Measurements from ENCODE around the gene UBXN4. TPM values are rescaled to one million over a fixed set of nuclear protein-coding genes. Genes with fewer than 3 reads are reported as not detected.
"Not testable (repeated sequence)": the region's sequence is repeated elsewhere in the genome, so short reads cannot be mapped to it uniquely, and the experiment has no call there.

UBXN4 gene
- total and polyA plus RNA-seq, 2 experiments from 2014 or later, result 69.7 to 179 TPM

DNA sequence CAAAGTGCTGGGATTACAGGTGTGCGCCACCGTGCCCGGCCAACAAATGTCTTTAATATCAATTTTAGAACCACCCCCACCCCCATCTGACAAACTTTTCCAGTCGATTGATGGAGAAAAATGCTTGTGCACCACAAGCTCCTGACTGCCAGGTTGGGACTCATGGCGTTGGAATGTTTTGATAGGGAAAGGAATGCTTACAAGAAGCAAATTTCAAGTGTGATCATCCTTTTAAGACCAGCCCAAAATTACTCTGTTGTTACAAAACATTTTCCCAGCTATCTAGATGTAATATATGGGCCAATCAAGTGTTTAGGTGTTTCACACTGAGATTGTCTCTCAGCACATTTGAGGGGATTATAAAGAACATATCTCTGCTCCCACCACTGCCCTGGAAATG is 45.2 kb downstream of the UBXN4 start:
- no peak overlapping the region for H2AFZ ChIP-seq
- H3K27ac ChIP-seq, result peak overlapping the region; percentile 17; the same call in 1 of the 2 replicates
- in situ Hi-C loops (cut with MboI), result no loop called here
- DNase-seq, result peak; percentile 74
- H3K9me3 ChIP-seq (ENCODE audit: low read depth), result no peaks in the 10 kb centered on the region
- H3K9ac ChIP-seq, result no peak overlapping the region
- H3F3A ChIP-seq (ENCODE audit: insufficient read depth), result peaks cover 4% of the 10 kb centered on the region; the same call in 1 of the 2 replicates
- H4K20me1 ChIP-seq (ENCODE audit: insufficient read depth), result no peaks in the 10 kb centered on the region
- H3K4me2 ChIP-seq (ENCODE audit: unreplicated experiment), result no peak overlapping the region
- H3K4me1 ChIP-seq (ENCODE audit: insufficient read depth), result peaks cover 9% of the 10 kb centered on the region; the same call in 1 of the 2 replicates
- 77 to 84% methylated on average over 5 of the region's 5 CpGs for WGBS, 2 experiments (ENCODE audit: low coverage in 1 of 2, low lambda C conversion rate in 2 of 2, missing lambda C conversion rate in 2 of 2)
- no peak for TF ChIP-seq EZH2phosphoT487 (IDR thresholded peaks at IDR 0.05; ENCODE audit: insufficient read depth, low read depth)
- TF ChIP-seq EZH2 (IDR thresholded peaks at IDR 0.05; ENCODE audit: insufficient read depth, poor library complexity, severe bottlenecking), result no peak
- no peaks in the 10 kb centered on the region for H3K79me2 ChIP-seq (ENCODE audit: insufficient read depth)
- no peaks in the 10 kb centered on the region for H3K27me3 ChIP-seq (replicated peaks; ENCODE audit: insufficient read depth)
- no peaks in the 10 kb centered on the region for H3K9me2 ChIP-seq (ENCODE audit: insufficient read depth)
- H3K36me3 ChIP-seq (ENCODE audit: low read depth), result peaks cover 43% of the 10 kb centered on the region
- H3K4me3 ChIP-seq, result no peak overlapping the region

DNA sequence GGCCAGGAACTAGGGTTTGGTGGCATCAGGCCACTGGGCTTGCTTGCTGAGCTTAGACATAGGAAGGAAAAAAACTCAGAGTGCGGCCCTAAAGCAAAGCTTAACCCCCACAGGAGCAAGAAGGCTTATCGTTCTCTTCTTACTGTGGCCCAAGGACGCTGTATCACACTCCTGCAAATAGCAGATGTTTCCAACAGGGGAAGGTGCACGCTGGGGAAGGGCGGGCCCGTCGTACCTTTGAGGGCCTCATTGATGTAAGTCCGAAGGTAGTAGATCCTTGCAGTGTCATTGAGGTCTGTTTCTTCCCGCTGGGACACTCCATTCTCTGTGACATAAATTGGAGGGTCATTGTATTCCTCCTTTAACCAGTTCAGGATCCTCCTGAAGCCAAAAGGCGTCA is 48.8 kb downstream of the UBXN4 start:
- H3K79me2 ChIP-seq (ENCODE audit: insufficient read depth), result no peaks in the 10 kb centered on the region

DNA sequence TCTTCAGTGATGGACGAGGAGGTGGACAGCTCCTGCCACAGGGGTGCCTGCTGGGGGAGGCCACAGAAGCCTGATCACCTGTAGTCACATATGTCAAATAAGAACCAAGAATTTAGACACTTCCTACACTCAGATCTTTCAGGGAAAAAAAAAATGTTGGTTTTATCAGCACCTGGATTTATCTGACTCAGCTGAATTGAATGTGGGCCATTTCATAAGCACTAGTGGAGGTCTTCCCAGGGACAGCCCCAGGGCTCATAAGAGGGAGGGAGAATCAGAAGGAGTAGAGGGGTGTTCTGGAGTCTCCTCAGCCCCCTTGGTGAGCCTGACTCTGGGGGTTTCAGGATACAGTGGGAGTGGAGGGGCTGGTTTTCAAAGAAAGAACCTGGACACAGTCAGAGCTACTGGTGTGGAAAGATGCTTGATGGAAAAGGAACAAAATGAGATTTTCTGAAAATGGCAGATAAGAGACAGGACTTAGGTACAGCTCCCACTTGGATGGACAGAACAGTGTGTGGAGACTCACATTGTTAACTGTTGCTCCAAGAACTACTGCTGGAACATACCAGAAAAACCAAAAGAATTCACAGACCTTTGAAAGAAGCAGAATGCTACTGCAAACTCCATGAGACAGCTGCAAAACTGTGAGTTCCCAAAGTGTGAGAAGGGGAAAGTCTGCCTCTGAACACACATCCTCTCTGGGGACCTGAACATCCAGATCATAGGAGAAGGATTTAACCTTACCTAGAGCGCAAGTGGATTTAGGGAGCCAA is 49.9 kb downstream of the UBXN4 start:
- 92 to 97% methylated on average over 2 of the region's 2 CpGs for WGBS, 2 experiments (ENCODE audit: low coverage in 1 of 2, low lambda C conversion rate in 2 of 2, missing lambda C conversion rate in 2 of 2)

More for the DNA sequence above, 48.8 kb downstream of the UBXN4 start:
- Histone ChIP-seq H3K9me3 (ENCODE audit: low read depth) (no peaks in the 10 kb centered on the region), H3K4me1 (ENCODE audit: insufficient read depth) (peaks cover 9% of the 10 kb centered on the region; the same call in 1 of the 2 replicates), H3K4me2 (ENCODE audit: unreplicated experiment) (no peak overlapping the region), H3K36me3 (ENCODE audit: low read depth) (peaks cover 7% of the 10 kb centered on the region; the same call in 1 of the 2 replicates), H3K9me2 (ENCODE audit: insufficient read depth) (no peaks in the 10 kb centered on the region), H3K27ac (no peak overlapping the region), H4K20me1 (ENCODE audit: insufficient read depth) (no peaks in the 10 kb centered on the region), H3K27me3 (replicated peaks; ENCODE audit: insufficient read depth) (no peaks in the 10 kb centered on the region), H3F3A (ENCODE audit: insufficient read depth) (0 out of 2 replicates have a peak, but pooled peaks cover 4% of the 10 kb centered on the region), H3K4me3 (no peak overlapping the region), H3K9ac (no peak overlapping the region), H2AFZ (no peak overlapping the region)
- 90 to 94% methylated on average over 10 of the region's 10 CpGs for WGBS, 2 experiments (ENCODE audit: low coverage in 1 of 2, low lambda C conversion rate in 2 of 2, missing lambda C conversion rate in 2 of 2)
- no peak for TF ChIP-seq EZH2phosphoT487 (IDR thresholded peaks at IDR 0.05; ENCODE audit: insufficient read depth, low read depth)
- TF ChIP-seq EZH2 (IDR thresholded peaks at IDR 0.05; ENCODE audit: insufficient read depth, poor library complexity, severe bottlenecking), result no peak
- DNase-seq, result no peak
- in situ Hi-C loops (cut with MboI), result no loop called here

DNA sequence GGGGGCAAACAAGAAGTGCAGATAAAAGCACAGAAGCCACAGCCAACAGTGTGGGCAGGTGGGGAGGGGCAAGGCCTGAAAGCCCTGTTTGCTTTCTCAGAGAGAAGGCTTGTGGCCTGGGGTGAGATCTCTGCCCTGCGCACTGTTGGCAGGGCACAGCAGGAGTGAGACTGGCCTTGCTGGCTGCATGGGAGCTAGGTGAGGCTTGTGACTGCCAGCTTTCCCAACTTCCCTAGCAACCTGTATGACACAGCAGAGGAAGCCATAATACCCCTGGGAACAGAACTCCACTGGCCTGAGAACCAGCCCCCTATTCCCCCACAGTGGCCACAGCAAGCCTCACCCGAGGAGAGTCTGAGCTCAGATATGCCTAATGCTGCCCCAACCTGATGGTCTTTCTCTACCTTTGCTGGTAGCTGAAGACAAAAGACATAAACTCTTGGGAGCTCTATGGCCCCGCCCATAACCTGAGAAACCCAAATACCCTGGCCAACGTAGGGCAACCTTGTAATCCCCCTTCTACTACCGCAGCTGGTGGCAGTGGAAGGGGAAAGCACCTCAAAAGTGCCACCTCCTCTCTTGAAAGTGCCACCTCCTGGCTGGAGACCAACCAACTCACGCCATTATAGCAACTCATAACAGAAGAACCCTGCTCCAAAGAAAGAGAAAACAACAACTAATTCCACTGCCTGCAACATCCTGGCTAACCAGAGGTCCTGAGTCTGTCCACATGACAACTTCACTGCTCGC is 50.9 kb downstream of the UBXN4 start:
- no peaks in the 10 kb centered on the region for H3K79me2 ChIP-seq (ENCODE audit: insufficient read depth)
- DNase-seq, result no peak
- H3K36me3 ChIP-seq (ENCODE audit: low read depth), result no peaks in the 10 kb centered on the region
- H3K4me2 ChIP-seq (ENCODE audit: unreplicated experiment), result no peak overlapping the region
- TF ChIP-seq EZH2phosphoT487 (IDR thresholded peaks at IDR 0.05; ENCODE audit: insufficient read depth, low read depth) (no peak), EZH2 (IDR thresholded peaks at IDR 0.05; ENCODE audit: insufficient read depth, poor library complexity, severe bottlenecking) (no peak)
- no peaks in the 10 kb centered on the region for H3K9me3 ChIP-seq (ENCODE audit: low read depth)
- H3F3A ChIP-seq (ENCODE audit: insufficient read depth), result 0 out of 2 replicates have a peak, but pooled peaks cover 4% of the 10 kb centered on the region
- H3K4me1 ChIP-seq (ENCODE audit: insufficient read depth), result no peaks in the 10 kb centered on the region
- H4K20me1 ChIP-seq (ENCODE audit: insufficient read depth), result no peaks in the 10 kb centered on the region
- no peaks in the 10 kb centered on the region for H3K27me3 ChIP-seq (replicated peaks; ENCODE audit: insufficient read depth)
- H3K9me2 ChIP-seq (ENCODE audit: insufficient read depth), result no peaks in the 10 kb centered on the region
- no peak overlapping the region for H3K27ac ChIP-seq
- H3K9ac ChIP-seq, result no peak overlapping the region
- in situ Hi-C loops (cut with MboI), result no loop called here
- 67 to 71% methylated on average over 7 of the region's 7 CpGs for WGBS, 2 experiments (ENCODE audit: low coverage in 1 of 2, low lambda C conversion rate in 2 of 2, missing lambda C conversion rate in 2 of 2)
- no peak overlapping the region for H2AFZ ChIP-seq
- no peak overlapping the region for H3K4me3 ChIP-seq

More for the DNA sequence above, 49.9 kb downstream of the UBXN4 start:
- Histone ChIP-seq H3K27ac (no peak overlapping the region), H3K4me2 (ENCODE audit: unreplicated experiment) (no peak overlapping the region), H3K79me2 (ENCODE audit: insufficient read depth) (no peaks in the 10 kb centered on the region), H3K9me2 (ENCODE audit: insufficient read depth) (no peaks in the 10 kb centered on the region), H4K20me1 (ENCODE audit: insufficient read depth) (no peaks in the 10 kb centered on the region), H3K36me3 (ENCODE audit: low read depth) (no peaks in the 10 kb centered on the region), H2AFZ (no peak overlapping the region), H3K9ac (no peak overlapping the region), H3K4me1 (ENCODE audit: insufficient read depth) (peaks cover 9% of the 10 kb centered on the region; the same call in 1 of the 2 replicates), H3K27me3 (replicated peaks; ENCODE audit: insufficient read depth) (no peaks in the 10 kb centered on the region), H3F3A (ENCODE audit: insufficient read depth) (0 out of 2 replicates have a peak, but pooled peaks cover 4% of the 10 kb centered on the region), H3K9me3 (ENCODE audit: low read depth) (no peaks in the 10 kb centered on the region), H3K4me3 (no peak overlapping the region)
- in situ Hi-C loops (cut with MboI), result no loop called here
- TF ChIP-seq EZH2 (IDR thresholded peaks at IDR 0.05; ENCODE audit: insufficient read depth, poor library complexity, severe bottlenecking), result no peak
- no peak for TF ChIP-seq EZH2phosphoT487 (IDR thresholded peaks at IDR 0.05; ENCODE audit: insufficient read depth, low read depth)
- peak; percentile 14 for DNase-seq

DNA sequence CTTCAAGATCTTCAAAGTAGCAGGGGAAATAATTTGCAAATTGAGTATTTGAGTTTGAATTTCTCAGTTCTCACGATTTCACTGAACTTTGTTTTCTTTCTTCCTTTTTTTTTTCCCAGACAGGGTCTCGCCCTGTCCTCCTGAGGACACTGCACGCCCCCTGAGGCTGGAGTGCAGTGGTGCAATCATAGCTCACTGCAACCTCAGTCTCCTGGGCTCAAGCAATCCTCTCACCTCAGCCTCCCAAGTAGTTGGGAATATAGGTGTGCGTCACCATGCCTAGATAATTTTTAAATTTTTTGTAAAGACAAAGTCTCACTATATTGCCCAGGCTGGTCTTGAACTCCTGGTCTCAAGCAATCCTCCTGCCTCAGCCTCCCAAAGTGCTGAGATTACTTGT is 54.0 kb downstream of the UBXN4 start:
- H3K27ac ChIP-seq; H3K27me3 ChIP-seq (replicated peaks; ENCODE audit: insufficient read depth); H2AFZ ChIP-seq; H3K4me1 ChIP-seq (ENCODE audit: insufficient read depth); H3K9me2 ChIP-seq (ENCODE audit: insufficient read depth); H3K4me2 ChIP-seq (ENCODE audit: unreplicated experiment); H3K79me2 ChIP-seq (ENCODE audit: insufficient read depth); H3K36me3 ChIP-seq (ENCODE audit: low read depth); H3K9ac ChIP-seq; DNase-seq; H4K20me1 ChIP-seq (ENCODE audit: insufficient read depth); H3K4me3 ChIP-seq; H3K9me3 ChIP-seq (ENCODE audit: low read depth); in situ Hi-C loops (cut with MboI); H3F3A ChIP-seq (ENCODE audit: insufficient read depth): not testable (repeated sequence)
- 50% methylated on average over 4 of the region's 4 CpGs for WGBS, 2 experiments (ENCODE audit: low coverage in 1 of 2, low lambda C conversion rate in 2 of 2, missing lambda C conversion rate in 2 of 2)

Measured in GM23248 (cell line).